ENCODE results near the gene ATP1A4. TPM values are rescaled to one million over a fixed set of nuclear protein-coding genes. Genes with fewer than 3 reads are reported as not detected.

The ATP1A4 gene
- total and polyA plus RNA-seq, 10 of the 15 experiments (the other 5 are each of a cell fraction or from before 2014, with no cell fraction given): 0.31 to 1.0 (median 0.54) TPM

- no peak for TF ChIP-seq KAT2A (conservative IDR thresholded peaks at IDR 0.05; ENCODE audit: control insufficient read depth, low read depth, low read length)
- TF ChIP-seq CREB1 (IDR thresholded peaks at IDR 0.05; ENCODE audit: low read depth): no peak
- no peak for TF ChIP-seq BMI1 (IDR thresholded peaks at IDR 0.05; ENCODE audit: borderline replicate concordance)
- no peak for TF ChIP-seq HDGF (IDR thresholded peaks at IDR 0.05)
- TF ChIP-seq ELK1 (IDR thresholded peaks at IDR 0.05; ENCODE audit: low read depth, low read length): no peak
- TF ChIP-seq MEF2A (IDR thresholded peaks at IDR 0.05; ENCODE audit: insufficient read depth, low read depth, low read length): peak; percentile 75; the same call in 1 of the 2 replicates
- TF ChIP-seq EZH2 (IDR thresholded peaks at IDR 0.05; ENCODE audit: borderline replicate concordance, control insufficient read depth, low read depth, low read length): no peak
Measured at GRCh38 chr1:160193091-160193819, 41.9 kb downstream of the ATP1A4 start (continued).

DNA sequence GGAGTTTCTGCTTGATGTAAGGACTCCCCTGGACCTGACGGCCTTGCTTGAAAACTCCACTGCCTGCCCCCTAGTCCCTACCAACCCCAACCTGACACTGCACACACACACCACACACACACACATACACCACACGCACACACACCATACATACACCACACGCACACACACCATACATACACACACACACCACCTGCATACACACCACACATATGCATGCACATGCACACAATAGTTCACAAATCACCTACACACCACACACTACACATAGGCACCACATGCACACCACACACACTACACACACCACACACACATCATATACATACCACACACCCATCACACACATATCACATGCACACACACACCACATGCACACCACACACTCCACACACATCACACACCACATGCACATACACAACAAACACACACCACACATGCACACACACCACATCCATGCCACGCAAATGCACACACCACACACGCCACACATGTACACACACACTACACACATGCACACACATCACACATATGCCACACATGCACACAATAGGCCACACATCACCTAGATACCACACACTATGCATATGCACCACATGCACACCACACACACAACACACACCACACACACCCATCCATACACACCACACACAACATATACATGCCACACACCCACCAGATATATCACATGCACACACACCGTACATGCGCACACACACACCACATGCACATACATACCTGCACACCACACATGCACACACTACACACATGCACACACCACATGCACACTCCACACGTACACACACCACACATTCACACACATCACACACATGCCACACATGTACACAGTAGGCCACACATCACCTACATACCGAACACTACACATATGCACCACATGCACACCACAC is 42.7 kb downstream of the ATP1A4 start:
- Histone ChIP-seq H3K36me3 (ENCODE audit: control insufficient read depth in 2 of 2, insufficient read depth in 2 of 2, low read length in 1 of 2) (no peaks in the 10 kb centered on the region), H3K4me3 (no peak overlapping the region), H4K20me1 (ENCODE audit: control insufficient read depth, insufficient read depth) (no peaks in the 10 kb centered on the region), H3K4me1 (ENCODE audit: control insufficient read depth, insufficient read depth, low read length) (peaks cover 17% of the 10 kb centered on the region), H3K79me2 (ENCODE audit: control insufficient read depth, insufficient read depth, low read length) (no peaks in the 10 kb centered on the region), H3K4me2 (ENCODE audit: control insufficient read depth, insufficient read depth) (no peak overlapping the region), H3K9me3 (replicated peaks; ENCODE audit: control insufficient read depth, insufficient read depth, low read length) (no peaks in the 10 kb centered on the region), H3K27me3 (replicated peaks in 1 of 2; ENCODE audit: control insufficient read depth in 2 of 2, insufficient read depth in 2 of 2, low read length in 1 of 2) (peaks cover 0 to 3% of the 10 kb centered on the region in 2 experiments; a peak in 1 of 4 replicates), H3K27ac (ENCODE audit: control insufficient read depth, insufficient read depth) (no peak overlapping the region), H3K9ac (ENCODE audit: control insufficient read depth, insufficient read depth, low read length) (no peak overlapping the region), H2AFZ (ENCODE audit: control insufficient read depth, low read depth, low read length) (no peak overlapping the region)
- ChIA-PET CTCF (interaction anchor here (0.5 to 8.7 kb wide), 55 partner anchors 9 to 415 kb away, joined by 3 to 273 read pairs (median 5); partner anchors contain the start of genes DCAF8 and PEX19), RAD21 (ENCODE audit: unreplicated experiment) (interaction anchor here (0.6 to 5.4 kb wide), 48 partner anchors 9 to 384 kb away, joined by 3 to 128 read pairs (median 4); partner anchors contain the start of genes DCAF8 and PEX19), SMC1A (ENCODE audit: uncharacterized antibody, unreplicated experiment) (interaction anchor here (0.6 to 5.6 kb wide), 43 partner anchors 7 to 416 kb away, joined by 3 to 123 read pairs (median 5); partner anchors contain the start of genes ATP1A4, DCAF8, IGSF8 and PEX19), POLR2A (interaction anchor here (1.0 to 2.1 kb wide), 4 partner anchors 10 to 97 kb away, joined by 4 to 10 read pairs (median 6); no protein-coding TSS in a partner anchor)
- no TSS peak for BruUV-seq (replicated peaks)
- ATAC-seq (no peak), FAIRE-seq (peak; percentile 86), DNase-seq (ENCODE audit: low read depth, low spot score) (no peak)
- WGBS (ENCODE audit: insufficient coverage, insufficient replicate concordance, low lambda C conversion rate, missing lambda C conversion rate): 67% methylated on average over 9 of the region's 9 CpGs
- intact Hi-C loops (cut with micrococcal nuclease; ENCODE audit: unreplicated experiment): loop anchor here (1.0 to 5.0 kb wide), 6 partner anchors 25 to 413 kb away; no protein-coding TSS in a partner anchor
- in situ Hi-C loops (cut with MboI): loop anchor here (5.0 kb wide), 1 partner anchor 98 kb away; no protein-coding TSS in a partner anchor
- peak; percentile 51 for TF ChIP-seq NR2C2 (IDR thresholded peaks at IDR 0.05; ENCODE audit: borderline replicate concordance, control insufficient read depth, insufficient read length, low read depth)
- TF ChIP-seq HDGF (IDR thresholded peaks at IDR 0.05): peak; percentile 85
- TF ChIP-seq MTA3 (IDR thresholded peaks at IDR 0.05; ENCODE audit: borderline replicate concordance, low read length): no peak
